SH-SY5Y (cell line): ENCODE measurements around the gene TRIM43B.
"Not testable (repeated sequence)": the region's sequence is repeated elsewhere in the genome, so short reads cannot be mapped to it uniquely, and the experiment has no call there.

ENCODE experiments used
- GATA2 ChIP-seq: IDR thresholded peaks from 2 replicates; pipeline ENCODE4 v1.6.1; 2011; ENCODE audit warnings: mild to moderate bottlenecking, low read depth, low read length
- GATA3 ChIP-seq: IDR thresholded peaks from 2 replicates; pipeline ENCODE4 v1.6.1; 2011; ENCODE audit warnings: low read depth, mild to moderate bottlenecking, low read length, moderate library complexity

The TRIM43B gene

DNA sequence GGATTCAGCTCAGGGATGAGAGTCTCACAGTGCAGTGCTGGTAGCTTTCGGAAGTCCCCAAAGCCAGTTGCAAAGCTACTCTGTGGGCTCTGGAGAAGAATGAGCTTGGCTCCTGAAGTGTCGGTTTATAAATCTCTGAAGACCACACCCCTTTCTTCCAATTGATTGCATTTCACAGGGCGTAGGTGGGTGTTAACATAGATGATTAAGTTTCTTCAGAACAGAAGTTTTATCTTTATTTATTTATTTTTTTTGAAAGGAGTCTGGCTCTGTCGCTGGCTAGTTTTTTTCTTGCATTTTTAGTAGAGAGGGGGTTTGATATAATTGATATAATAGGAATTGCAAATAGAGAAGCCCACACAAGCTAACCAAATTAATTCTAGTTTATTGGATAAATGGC is at the start of gene TRIM43B:
TSS of gene TRIM43B (minus strand) at position 101 of the 400 bp plus-strand sequence. CDS start 2,040 bp downstream, outside the sequence.
- not testable (repeated sequence) for TF ChIP-seq GATA2, GATA3

DNA sequence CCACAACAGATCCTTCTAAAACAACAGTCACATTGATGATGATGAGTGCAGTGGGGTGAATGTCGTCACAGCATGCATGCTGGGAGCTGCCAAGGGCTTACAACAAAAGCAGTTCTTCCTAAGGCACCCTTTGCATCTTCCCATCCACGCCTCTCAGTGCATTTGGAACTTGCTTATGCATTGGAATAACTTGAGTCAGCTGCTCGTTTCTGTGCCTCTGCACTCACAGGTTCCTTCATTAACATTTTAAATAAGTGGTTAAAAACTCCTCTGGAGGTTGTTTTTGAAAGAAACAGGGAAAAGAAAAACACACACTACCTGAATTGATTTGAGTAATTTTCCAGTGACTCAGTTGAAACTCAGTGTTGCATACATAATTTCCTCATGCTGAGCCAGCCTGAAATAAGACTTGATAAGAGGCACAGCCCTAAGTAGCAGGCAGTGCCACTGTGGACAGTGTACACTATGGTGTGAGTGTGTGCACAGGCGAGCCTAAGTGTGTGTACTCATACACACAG is 46.8 kb upstream of the TRIM43B start:
- no peak for TF ChIP-seq GATA2
- no peak for TF ChIP-seq GATA3

DNA sequence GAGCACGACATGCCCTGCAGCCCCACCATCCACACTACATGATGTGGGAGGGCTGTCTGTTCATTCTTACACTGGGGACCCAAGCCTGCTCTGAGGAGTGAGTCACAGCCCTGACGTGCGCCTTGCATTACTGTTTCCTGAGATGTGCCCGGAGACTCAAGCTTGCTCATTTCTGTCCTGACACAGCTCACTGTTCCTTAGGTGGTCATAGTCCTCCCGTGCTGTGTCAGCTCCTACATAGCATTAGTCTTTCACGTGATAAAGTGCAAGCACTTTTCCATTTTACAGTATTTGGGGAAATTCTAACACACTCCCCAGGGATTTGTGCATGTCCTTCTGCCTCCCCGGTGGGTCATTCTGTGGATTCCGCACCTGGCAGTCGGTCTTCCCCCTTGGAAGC is 46.2 kb upstream of the TRIM43B start:
- TF ChIP-seq GATA3 (no peak), GATA2 (no peak)

DNA sequence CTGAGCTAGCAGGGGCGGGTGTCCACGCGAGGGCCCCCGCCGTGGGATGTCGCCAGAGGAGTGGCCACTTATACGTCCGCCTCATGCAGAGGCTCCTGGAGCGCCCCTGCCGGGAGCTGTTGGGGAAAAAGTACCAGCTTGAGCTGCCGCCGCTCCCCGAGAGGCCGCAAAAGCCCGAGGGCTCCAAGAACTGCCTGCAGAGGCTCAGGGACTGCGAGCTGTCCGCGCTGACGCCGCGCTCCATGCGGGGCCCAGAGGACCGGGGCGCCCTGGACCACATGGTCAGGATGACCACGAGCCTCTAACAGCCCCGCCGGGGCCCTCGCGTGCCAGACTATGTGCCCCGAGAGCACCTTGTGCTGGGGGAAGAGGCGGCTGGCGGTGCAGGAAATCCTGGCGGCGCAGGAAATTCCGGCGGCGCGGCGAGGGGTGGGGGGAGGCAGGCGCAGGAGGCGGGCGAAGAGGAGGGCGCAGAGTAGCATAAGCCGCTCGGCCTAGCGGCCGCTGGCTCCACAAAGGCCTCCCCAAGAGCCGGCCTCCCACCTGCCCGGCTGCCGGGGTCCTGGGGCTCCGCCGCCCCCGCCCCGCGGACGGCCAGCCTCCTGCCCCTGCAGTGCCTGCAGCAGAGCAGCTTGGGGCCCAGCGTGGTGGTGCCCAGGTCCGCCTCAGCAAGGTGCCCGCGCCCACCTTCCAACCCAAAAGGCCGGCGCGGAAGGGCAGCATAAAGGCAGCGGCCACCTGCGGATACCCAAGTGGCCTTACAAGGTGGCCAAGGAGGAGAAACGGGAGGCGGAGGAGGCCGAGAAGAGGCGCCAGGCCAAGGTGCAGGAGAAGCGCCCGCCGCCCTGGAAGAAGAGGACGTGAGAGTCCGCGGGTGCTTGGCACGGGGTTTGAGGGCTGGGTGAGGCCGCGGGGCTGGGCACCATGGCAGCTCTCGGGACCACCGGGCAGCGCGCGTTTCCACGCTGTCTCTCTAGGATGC is 42.1 kb upstream of the TRIM43B start:
- no peak for TF ChIP-seq GATA3
- no peak for TF ChIP-seq GATA2

DNA sequence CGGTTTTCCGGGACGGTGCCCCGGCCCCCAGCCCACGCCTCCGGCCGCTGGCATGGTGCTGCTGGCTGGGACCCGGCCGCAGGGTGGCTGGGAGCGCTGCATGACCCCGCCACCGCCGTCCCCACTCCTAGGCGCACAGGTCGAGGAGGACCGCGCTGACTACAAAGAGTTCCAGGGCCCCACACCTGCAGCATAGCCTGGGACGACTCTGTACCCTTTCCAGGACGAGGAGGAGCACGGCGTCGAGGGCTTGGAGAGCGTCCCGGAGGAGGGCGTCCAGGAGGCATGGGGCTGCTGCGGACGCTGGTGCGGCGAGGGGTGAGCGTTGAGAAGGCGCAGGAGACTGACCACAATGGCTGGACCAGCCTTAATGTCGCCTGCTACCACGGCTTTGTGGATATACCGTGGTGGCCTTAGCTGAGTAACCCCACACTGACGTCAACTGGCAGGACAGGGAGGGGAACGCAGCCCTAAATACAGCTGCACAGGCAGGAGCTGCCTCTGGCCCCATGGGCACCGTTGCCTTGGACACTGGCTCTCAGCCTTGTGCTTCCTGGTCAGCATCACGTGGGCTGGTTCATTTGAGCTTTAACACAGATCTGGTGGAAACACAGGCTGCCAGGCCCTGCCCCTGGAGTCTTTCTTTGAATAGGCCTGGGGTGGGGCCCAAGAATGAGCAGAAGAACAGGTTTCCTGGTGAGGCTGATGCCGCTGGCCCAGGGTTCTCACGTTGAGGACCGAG is 40.9 kb upstream of the TRIM43B start:
- TF ChIP-seq GATA2, result no peak

DNA sequence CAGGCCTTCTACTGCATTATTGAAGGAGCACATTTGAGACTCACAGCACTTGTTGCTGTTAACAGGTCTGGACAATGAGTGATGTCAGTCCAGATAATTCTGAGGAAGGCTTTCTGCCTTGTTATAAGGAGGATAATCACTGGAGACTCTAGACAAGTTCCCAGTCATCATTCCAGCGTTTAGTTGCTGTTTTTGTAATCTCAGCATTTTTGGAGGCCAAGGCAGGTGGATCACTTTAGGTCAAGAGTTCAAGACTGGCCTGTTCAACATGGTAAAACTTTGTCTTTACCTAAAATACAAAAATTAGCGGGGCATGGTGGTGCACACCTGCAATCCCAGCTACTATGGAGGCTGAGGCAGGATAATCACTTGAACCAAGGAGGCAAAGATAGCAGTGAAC is 39.6 kb upstream of the TRIM43B start:
- no peak for TF ChIP-seq GATA2
- TF ChIP-seq GATA3, result no peak

DNA sequence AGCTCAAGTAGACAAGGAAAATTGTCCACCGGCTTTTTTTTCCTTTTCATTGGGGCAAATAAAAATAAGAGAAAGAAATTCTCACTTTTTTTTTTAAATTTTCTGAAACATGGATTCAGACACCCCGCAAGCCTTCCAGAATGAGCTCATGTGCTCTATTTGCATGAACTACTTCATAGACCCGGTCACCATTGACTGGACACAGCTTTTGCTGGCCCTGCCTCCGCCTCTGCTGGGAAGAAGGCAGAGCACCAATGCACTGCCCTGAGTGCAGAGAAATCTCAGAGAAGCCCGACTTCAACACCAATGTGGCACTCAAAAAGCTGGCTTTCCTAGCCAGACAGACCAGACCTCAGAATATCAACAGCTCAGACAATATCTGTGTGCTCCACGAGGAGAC is 30.2 kb upstream of the TRIM43B start:
- TF ChIP-seq GATA3 (no peak), GATA2 (no peak)

DNA sequence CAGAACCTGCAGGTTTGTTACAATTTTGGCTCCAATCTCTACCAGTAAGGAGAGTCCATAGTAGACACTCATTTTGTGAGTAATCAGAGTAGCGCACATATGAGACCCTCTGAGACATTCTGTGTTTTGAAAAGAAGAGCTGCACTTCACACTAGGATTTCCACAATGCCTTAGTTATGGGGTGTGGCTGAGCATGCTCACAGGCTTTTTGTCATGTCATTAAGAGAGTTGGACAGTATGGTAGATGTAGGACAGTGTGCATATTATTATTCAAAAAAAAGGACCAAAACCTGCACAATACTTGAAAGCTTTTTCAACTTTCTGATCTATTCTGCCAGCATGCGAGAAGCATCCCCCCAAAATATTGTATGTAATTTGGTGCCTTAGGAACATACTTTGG is 24.9 kb upstream of the TRIM43B start:
- TF ChIP-seq GATA3 (no peak), GATA2 (no peak)

DNA sequence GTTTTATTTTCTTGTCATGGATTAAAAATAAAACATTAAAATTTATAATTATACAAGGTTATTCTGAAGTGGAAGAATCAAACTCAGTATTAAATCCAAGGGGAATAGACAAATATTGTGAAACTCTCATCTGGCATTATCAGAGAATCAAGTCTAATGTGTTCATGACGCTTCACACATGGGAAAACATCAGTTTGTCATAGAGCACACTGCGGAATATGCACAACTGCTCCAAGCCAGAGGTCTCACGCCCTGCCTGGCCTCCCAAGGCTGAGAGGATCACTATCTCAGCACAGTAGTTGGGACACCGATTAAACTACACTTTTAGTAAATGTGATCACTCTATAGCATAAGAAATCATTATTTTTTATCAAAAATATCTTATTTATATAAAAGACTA is 20.7 kb upstream of the TRIM43B start:
- TF ChIP-seq GATA2 (no peak), GATA3 (no peak)

DNA sequence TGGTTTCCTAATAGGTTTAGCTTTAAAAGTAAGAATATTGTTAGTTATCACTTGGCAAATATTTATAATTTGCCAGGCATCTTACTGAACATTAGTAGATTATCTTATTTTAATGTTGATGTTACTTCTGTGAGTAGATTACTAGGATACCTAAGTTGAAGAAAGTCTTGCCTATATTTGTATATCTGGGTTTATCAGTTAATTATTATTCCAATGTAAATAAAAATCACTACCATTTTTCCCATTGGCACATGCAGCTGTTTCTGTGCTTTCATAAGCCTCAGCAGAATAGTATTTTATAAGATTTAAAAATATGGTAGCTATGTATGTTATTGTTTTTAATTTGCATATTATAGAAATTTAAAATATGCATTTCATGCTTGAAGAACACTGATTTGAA is 16.3 kb upstream of the TRIM43B start:
- TF ChIP-seq GATA2 (no peak), GATA3 (no peak)
